ENCODE results near the gene PGS1. TPM values are rescaled to one million over a fixed set of nuclear protein-coding genes. Genes with fewer than 3 reads are reported as not detected.

Gene PGS1
- total RNA-seq, 1 donor: 35.4 TPM

DNA sequence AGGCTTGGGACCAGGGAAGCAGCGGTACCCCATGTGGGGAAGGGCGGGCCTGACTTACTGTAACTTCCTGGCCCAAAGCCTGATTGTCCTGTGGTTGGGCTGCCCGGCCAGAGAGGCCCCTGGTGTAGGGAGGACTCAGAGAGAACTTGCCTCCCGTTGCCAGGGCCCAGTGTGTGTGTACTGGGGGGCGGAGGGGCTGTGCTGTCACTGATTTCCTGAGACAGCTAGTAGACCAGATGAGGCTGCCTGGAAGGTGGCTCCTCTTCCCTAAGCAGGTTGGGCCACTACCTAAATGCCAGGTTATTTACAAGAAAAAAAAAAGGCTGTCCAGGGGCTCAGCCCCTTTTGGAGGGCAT lies 35.3 kb upstream of the PGS1 start:
- peak; percentile 91 for DNase-seq (ENCODE audit: low read depth)
- H3K4me3 ChIP-seq (ENCODE audit: low read depth, low read length): no peak overlapping the region
- TF ChIP-seq, protein P1, sequence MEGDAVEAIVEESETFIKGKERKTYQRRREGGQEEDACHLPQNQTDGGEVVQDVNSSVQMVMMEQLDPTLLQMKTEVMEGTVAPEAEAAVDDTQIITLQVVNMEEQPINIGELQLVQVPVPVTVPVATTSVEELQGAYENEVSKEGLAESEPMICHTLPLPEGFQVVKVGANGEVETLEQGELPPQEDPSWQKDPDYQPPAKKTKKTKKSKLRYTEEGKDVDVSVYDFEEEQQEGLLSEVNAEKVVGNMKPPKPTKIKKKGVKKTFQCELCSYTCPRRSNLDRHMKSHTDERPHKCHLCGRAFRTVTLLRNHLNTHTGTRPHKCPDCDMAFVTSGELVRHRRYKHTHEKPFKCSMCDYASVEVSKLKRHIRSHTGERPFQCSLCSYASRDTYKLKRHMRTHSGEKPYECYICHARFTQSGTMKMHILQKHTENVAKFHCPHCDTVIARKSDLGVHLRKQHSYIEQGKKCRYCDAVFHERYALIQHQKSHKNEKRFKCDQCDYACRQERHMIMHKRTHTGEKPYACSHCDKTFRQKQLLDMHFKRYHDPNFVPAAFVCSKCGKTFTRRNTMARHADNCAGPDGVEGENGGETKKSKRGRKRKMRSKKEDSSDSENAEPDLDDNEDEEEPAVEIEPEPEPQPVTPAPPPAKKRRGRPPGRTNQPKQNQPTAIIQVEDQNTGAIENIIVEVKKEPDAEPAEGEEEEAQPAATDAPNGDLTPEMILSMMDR (IDR thresholded peaks at IDR 0.05; ENCODE audit: insufficient read depth, low read depth, low read length): no peak

- TF ChIP-seq, protein P1 (IDR thresholded peaks at IDR 0.05; ENCODE audit: insufficient read depth, low read depth, low read length): no peak
- H3K4me3 ChIP-seq (ENCODE audit: low read depth, low read length): no peak overlapping the region
- DNase-seq (ENCODE audit: low read depth): peak; percentile 20
Observed at GRCh38 chr17:78343543-78344201, 34.8 kb upstream of the PGS1 start.

GRCh38 chr17:78344666-78345065 lies 33.8 kb upstream of the PGS1 start:
- peak; percentile 20 for DNase-seq (ENCODE audit: low read depth)
- TF ChIP-seq, protein P1 (IDR thresholded peaks at IDR 0.05; ENCODE audit: insufficient read depth, low read depth, low read length): no peak
- no peak overlapping the region for H3K4me3 ChIP-seq (ENCODE audit: low read depth, low read length)

DNA sequence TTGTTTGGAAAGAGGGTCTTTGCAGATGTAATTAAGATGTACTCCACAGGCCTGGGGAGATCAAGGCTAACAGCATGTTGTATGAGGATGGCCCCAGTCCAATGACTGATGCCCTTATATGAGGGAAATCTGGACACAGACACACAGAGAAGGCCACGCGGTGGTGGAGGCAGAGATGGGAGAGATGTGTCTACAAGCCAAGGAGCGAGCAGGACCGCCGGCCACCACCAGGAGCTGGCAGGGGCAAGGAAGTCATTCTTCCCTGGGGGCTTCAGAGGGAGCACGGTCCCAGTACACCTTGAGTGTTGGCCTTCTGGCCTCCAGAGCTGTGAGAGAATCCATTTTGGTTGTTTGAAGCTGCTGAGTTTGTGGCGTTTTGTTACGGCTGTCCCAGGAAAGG lies 33.3 kb upstream of the PGS1 start:
- DNase-seq (ENCODE audit: low read depth): no peak
- H3K4me3 ChIP-seq (ENCODE audit: low read depth, low read length): no peak overlapping the region
- TF ChIP-seq, protein P1 (IDR thresholded peaks at IDR 0.05; ENCODE audit: insufficient read depth, low read depth, low read length): no peak

- DNase-seq (ENCODE audit: low read depth): no peak
- TF ChIP-seq, protein P1 (IDR thresholded peaks at IDR 0.05; ENCODE audit: insufficient read depth, low read depth, low read length): no peak
- no peak overlapping the region for H3K4me3 ChIP-seq (ENCODE audit: low read depth, low read length)
Observed at GRCh38 chr17:78345791-78346494, 32.5 kb upstream of the PGS1 start.

- no peak for DNase-seq (ENCODE audit: low read depth)
- no peak overlapping the region for H3K4me3 ChIP-seq (ENCODE audit: low read depth, low read length)
- TF ChIP-seq, protein P1 (IDR thresholded peaks at IDR 0.05; ENCODE audit: insufficient read depth, low read depth, low read length): no peak
Observed at GRCh38 chr17:78346605-78347250, 31.7 kb upstream of the PGS1 start.

All from fibroblast of villous mesenchyme (primary cell).